HL-60 (cell line): ENCODE data around the gene PTH2.

Experiments used
- GABPA ChIP-seq: IDR thresholded peaks from 2 replicates; pipeline ENCODE4 v1.6.1; 2012; ENCODE audit warnings: low read depth
- TF ChIP-seq, protein P1 (sequence below): IDR thresholded peaks from one replicate; pipeline ENCODE4 v1.5.1; 2011; ENCODE audit warnings: low read length, control low read depth, inconsistent platforms; ENCODE audit not compliant: insufficient read depth
- TF ChIP-seq, protein P2 (sequence below): IDR thresholded peaks from 2 replicates; pipeline ENCODE4 v1.6.1; 2012; ENCODE audit warnings: low read depth; ENCODE audit not compliant: insufficient replicate concordance

DNA sequence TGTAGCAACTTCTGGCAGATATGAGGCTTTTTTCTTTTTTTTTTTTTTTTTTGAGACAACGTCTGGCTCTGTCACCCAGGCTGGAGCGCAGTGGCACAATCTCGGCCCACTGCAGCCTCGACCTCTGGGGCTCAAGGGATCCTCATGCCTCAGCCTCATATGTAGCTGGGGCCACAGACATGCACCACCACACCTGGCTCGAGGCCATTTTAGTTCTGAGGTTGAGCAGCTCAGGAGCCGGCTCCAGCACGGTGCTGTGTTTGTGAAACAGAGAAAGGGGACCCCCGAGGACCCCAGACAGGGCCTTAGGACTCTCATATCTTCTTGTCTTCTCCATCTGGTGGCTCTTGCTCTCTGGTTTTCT is 47.4 kb upstream of the PTH2 start:
- TF ChIP-seq, protein P1, sequence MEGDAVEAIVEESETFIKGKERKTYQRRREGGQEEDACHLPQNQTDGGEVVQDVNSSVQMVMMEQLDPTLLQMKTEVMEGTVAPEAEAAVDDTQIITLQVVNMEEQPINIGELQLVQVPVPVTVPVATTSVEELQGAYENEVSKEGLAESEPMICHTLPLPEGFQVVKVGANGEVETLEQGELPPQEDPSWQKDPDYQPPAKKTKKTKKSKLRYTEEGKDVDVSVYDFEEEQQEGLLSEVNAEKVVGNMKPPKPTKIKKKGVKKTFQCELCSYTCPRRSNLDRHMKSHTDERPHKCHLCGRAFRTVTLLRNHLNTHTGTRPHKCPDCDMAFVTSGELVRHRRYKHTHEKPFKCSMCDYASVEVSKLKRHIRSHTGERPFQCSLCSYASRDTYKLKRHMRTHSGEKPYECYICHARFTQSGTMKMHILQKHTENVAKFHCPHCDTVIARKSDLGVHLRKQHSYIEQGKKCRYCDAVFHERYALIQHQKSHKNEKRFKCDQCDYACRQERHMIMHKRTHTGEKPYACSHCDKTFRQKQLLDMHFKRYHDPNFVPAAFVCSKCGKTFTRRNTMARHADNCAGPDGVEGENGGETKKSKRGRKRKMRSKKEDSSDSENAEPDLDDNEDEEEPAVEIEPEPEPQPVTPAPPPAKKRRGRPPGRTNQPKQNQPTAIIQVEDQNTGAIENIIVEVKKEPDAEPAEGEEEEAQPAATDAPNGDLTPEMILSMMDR = no peak
- TF ChIP-seq, protein P2, sequence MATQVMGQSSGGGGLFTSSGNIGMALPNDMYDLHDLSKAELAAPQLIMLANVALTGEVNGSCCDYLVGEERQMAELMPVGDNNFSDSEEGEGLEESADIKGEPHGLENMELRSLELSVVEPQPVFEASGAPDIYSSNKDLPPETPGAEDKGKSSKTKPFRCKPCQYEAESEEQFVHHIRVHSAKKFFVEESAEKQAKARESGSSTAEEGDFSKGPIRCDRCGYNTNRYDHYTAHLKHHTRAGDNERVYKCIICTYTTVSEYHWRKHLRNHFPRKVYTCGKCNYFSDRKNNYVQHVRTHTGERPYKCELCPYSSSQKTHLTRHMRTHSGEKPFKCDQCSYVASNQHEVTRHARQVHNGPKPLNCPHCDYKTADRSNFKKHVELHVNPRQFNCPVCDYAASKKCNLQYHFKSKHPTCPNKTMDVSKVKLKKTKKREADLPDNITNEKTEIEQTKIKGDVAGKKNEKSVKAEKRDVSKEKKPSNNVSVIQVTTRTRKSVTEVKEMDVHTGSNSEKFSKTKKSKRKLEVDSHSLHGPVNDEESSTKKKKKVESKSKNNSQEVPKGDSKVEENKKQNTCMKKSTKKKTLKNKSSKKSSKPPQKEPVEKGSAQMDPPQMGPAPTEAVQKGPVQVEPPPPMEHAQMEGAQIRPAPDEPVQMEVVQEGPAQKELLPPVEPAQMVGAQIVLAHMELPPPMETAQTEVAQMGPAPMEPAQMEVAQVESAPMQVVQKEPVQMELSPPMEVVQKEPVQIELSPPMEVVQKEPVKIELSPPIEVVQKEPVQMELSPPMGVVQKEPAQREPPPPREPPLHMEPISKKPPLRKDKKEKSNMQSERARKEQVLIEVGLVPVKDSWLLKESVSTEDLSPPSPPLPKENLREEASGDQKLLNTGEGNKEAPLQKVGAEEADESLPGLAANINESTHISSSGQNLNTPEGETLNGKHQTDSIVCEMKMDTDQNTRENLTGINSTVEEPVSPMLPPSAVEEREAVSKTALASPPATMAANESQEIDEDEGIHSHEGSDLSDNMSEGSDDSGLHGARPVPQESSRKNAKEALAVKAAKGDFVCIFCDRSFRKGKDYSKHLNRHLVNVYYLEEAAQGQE = no peak
- TF ChIP-seq GABPA = no peak
